Karpas-422 (cell line): ENCODE data around the gene RBM22. TPM values are rescaled to one million over a fixed set of nuclear protein-coding genes. Genes with fewer than 3 reads are reported as not detected.
"Not testable (repeated sequence)": the region's sequence is repeated elsewhere in the genome, so short reads cannot be mapped to it uniquely, and the experiment has no call there.

Experiments used
- DNase-seq: peaks from one replicate; pipeline ENCODE4 v3.0.0-alpha.2; 2015
- H2AFZ ChIP-seq: fragments of 200-600 bp; sonication (generic); 2 replicates; pipeline ENCODE4 v1.6.1; 2014; ENCODE audit warnings: antibody characterized with exemption, low read length, mixed read lengths
- H3K27ac ChIP-seq: fragments of 200-600 bp; sonication (generic); 2 replicates; pipeline ENCODE4 v1.5.1; 2014; ENCODE audit warnings: mild to moderate bottlenecking, low read length, moderate library complexity
- H3K27me3 ChIP-seq: fragments of 200-600 bp; sonication (generic); 2 replicates; pipeline ENCODE4 v1.6.1; 2014; ENCODE audit warnings: low read length, mixed read lengths
- H3K36me3 ChIP-seq: fragments of 200-600 bp; sonication (generic); 2 replicates; pipeline ENCODE4 v1.6.1; 2014; ENCODE audit warnings: low read length, mixed read lengths; ENCODE audit not compliant: insufficient read depth
- H3K4me1 ChIP-seq: fragments of 200-600 bp; sonication (generic); 2 replicates; pipeline ENCODE4 v1.6.1; 2014; ENCODE audit warnings: mild to moderate bottlenecking, low read length, mixed read lengths
- H3K4me2 ChIP-seq: fragments of 200-600 bp; sonication (generic); 2 replicates; pipeline ENCODE4 v1.6.1; 2014; ENCODE audit warnings: low read length, low read depth, mild to moderate bottlenecking; ENCODE audit not compliant: poor library complexity, severe bottlenecking
- H3K4me3 ChIP-seq: fragments of 200-600 bp; sonication (generic); 2 replicates; pipeline ENCODE4 v1.5.1; 2014; ENCODE audit warnings: mild to moderate bottlenecking, antibody characterized with exemption, low read length, mixed read lengths
- H3K79me2 ChIP-seq: fragments of 200-600 bp; sonication (generic); 2 replicates; pipeline ENCODE4 v1.6.1; 2014; ENCODE audit warnings: mild to moderate bottlenecking, low read length, mixed read lengths
- H3K9ac ChIP-seq: fragments of 200-600 bp; sonication (generic); 2 replicates; pipeline ENCODE4 v1.6.0; 2014; ENCODE audit warnings: low read length
- H3K9me2 ChIP-seq: fragments of 200-600 bp; sonication (generic), shearing (Covaris generic); replicated peaks from 2 replicates; pipeline ENCODE4 v1.6.0; 2014; ENCODE audit warnings: mild to moderate bottlenecking, low read length, moderate library complexity; ENCODE audit not compliant: insufficient read depth
- H3K9me3 ChIP-seq: fragments of 300-700, 200-600 bp; sonication (generic); 2 replicates; pipeline ENCODE4 v1.6.1; 2014; ENCODE audit warnings: low read length, mixed read lengths
- H4K20me1 ChIP-seq: fragments of 200-600 bp; sonication (generic); 2 replicates; pipeline ENCODE4 v1.6.1; 2014; ENCODE audit warnings: mild to moderate bottlenecking, antibody characterized with exemption, low read length, low read depth; ENCODE audit not compliant: insufficient read depth
- total RNA-seq: library from RNA; depleted of rRNA; stranded (reverse); fragments of >200 nt; shearing (Covaris generic); gene quantifications from 2 replicates; pipeline ENCODE4 v1.2.3, GENCODE V29; 2014; ENCODE audit warnings: low replicate concordance; rRNA removed

RBM22 gene
- 35.9 and 53.2 TPM in 2 replicates for total RNA-seq

- Histone ChIP-seq H3K4me2 (peak within 1 kb of the TSS; percentile 92), H3K4me3 (peak within 1 kb of the TSS; percentile 75), H3K4me1 (peaks cover 18% of the 10 kb centered on the region), H3K36me3 (peaks cover 29% of the 10 kb centered on the region; the same call in 1 of the 2 replicates), H3K27ac (peak within 1 kb of the TSS; percentile 76), H3K79me2 (peaks cover 25% of the 10 kb centered on the region), H3K9me3 (no peaks in the 10 kb centered on the region), H3K9ac (peak within 1 kb of the TSS; percentile 100), H3K27me3 (no peaks in the 10 kb centered on the region), H4K20me1 (peaks cover 5% of the 10 kb centered on the region; the same call in 1 of the 2 replicates), H3K9me2 (no peaks in the 10 kb centered on the region), H2AFZ (peak within 1 kb of the TSS; percentile 99)
- peak; percentile 96 for DNase-seq
Measured at GRCh38 chr5:150700594-150701377, at the start of gene RBM22. RBM22 (minus strand) TSS chr5:150701062; CDS start chr5:150700985, 77 bp downstream.

GRCh38 chr5:150750469-150750868, 49.6 kb upstream of the RBM22 start:
- no peaks in the 10 kb centered on the region for H4K20me1 ChIP-seq
- no peaks in the 10 kb centered on the region for H3K9me3 ChIP-seq
- DNase-seq = no peak
- no peaks in the 10 kb centered on the region for H3K27me3 ChIP-seq
- no peak overlapping the region for H3K4me3 ChIP-seq
- no peaks in the 10 kb centered on the region for H3K4me1 ChIP-seq
- H3K4me2 ChIP-seq = no peak overlapping the region
- H3K27ac ChIP-seq = no peak overlapping the region
- H3K36me3 ChIP-seq = peaks cover 54% of the 10 kb centered on the region
- H3K9ac ChIP-seq = no peak overlapping the region
- H3K9me2 ChIP-seq = no peaks in the 10 kb centered on the region
- H2AFZ ChIP-seq = no peak overlapping the region
- peaks cover 61% of the 10 kb centered on the region for H3K79me2 ChIP-seq

GRCh38 chr5:150743142-150743488, 42.3 kb upstream of the RBM22 start:
- H3K27me3 ChIP-seq, H3K9ac ChIP-seq, H3K27ac ChIP-seq, H3K4me3 ChIP-seq, H3K9me3 ChIP-seq, H3K4me1 ChIP-seq, H3K4me2 ChIP-seq, H2AFZ ChIP-seq, H4K20me1 ChIP-seq, DNase-seq, H3K9me2 ChIP-seq: not testable (repeated sequence)
- Histone ChIP-seq H3K79me2 (peaks cover 42% of the 10 kb centered on the region), H3K36me3 (peaks cover 25% of the 10 kb centered on the region)

GRCh38 chr5:150742455-150743141, 41.7 kb upstream of the RBM22 start:
- not testable (repeated sequence) for H3K27ac ChIP-seq, H3K9me2 ChIP-seq, DNase-seq, H3K9ac ChIP-seq, H3K27me3 ChIP-seq, H3K9me3 ChIP-seq, H3K4me2 ChIP-seq, H3K4me3 ChIP-seq, H3K4me1 ChIP-seq, H4K20me1 ChIP-seq, H2AFZ ChIP-seq
- Histone ChIP-seq H3K36me3 (peaks cover 26% of the 10 kb centered on the region), H3K79me2 (peaks cover 47% of the 10 kb centered on the region)

GRCh38 chr5:150740992-150741391, 40.1 kb upstream of the RBM22 start:
- no peak overlapping the region for H3K4me3 ChIP-seq
- H3K27ac ChIP-seq = no peak overlapping the region
- H3K79me2 ChIP-seq = peaks cover 62% of the 10 kb centered on the region
- H4K20me1 ChIP-seq = no peaks in the 10 kb centered on the region
- no peaks in the 10 kb centered on the region for H3K9me2 ChIP-seq
- H3K27me3 ChIP-seq = no peaks in the 10 kb centered on the region
- H3K36me3 ChIP-seq = peaks cover 26% of the 10 kb centered on the region
- H2AFZ ChIP-seq = no peak overlapping the region
- no peaks in the 10 kb centered on the region for H3K9me3 ChIP-seq
- H3K9ac ChIP-seq = no peak overlapping the region
- no peaks in the 10 kb centered on the region for H3K4me1 ChIP-seq
- DNase-seq = no peak
- no peak overlapping the region for H3K4me2 ChIP-seq

GRCh38 chr5:150738862-150739261, 38.0 kb upstream of the RBM22 start:
- Histone ChIP-seq H4K20me1 (no peaks in the 10 kb centered on the region), H3K4me1 (no peaks in the 10 kb centered on the region), H3K9me2 (no peaks in the 10 kb centered on the region), H3K36me3 (peaks cover 26% of the 10 kb centered on the region), H3K4me2 (no peak overlapping the region), H3K9ac (no peak overlapping the region), H3K4me3 (no peak overlapping the region), H3K9me3 (no peaks in the 10 kb centered on the region), H3K27ac (no peak overlapping the region), H3K79me2 (peaks cover 80% of the 10 kb centered on the region), H3K27me3 (no peaks in the 10 kb centered on the region), H2AFZ (no peak overlapping the region)
- no peak for DNase-seq

- Histone ChIP-seq H3K36me3 (peaks cover 40% of the 10 kb centered on the region), H3K4me1 (no peaks in the 10 kb centered on the region), H4K20me1 (no peaks in the 10 kb centered on the region), H3K79me2 (peaks cover 58% of the 10 kb centered on the region), H3K9me3 (no peaks in the 10 kb centered on the region), H3K4me2 (no peak overlapping the region), H3K27ac (no peak overlapping the region), H3K4me3 (no peak overlapping the region), H3K27me3 (no peaks in the 10 kb centered on the region), H2AFZ (no peak overlapping the region), H3K9ac (no peak overlapping the region), H3K9me2 (no peaks in the 10 kb centered on the region)
- DNase-seq = peak; percentile 58
Measured at GRCh38 chr5:150734579-150735384, 33.9 kb upstream of the RBM22 start.
